Measurements from ENCODE around the gene FOLH1.
"Not testable (repeated sequence)": the region's sequence is repeated elsewhere in the genome, so short reads cannot be mapped to it uniquely, and the experiment has no call there.

Gene FOLH1

DNA sequence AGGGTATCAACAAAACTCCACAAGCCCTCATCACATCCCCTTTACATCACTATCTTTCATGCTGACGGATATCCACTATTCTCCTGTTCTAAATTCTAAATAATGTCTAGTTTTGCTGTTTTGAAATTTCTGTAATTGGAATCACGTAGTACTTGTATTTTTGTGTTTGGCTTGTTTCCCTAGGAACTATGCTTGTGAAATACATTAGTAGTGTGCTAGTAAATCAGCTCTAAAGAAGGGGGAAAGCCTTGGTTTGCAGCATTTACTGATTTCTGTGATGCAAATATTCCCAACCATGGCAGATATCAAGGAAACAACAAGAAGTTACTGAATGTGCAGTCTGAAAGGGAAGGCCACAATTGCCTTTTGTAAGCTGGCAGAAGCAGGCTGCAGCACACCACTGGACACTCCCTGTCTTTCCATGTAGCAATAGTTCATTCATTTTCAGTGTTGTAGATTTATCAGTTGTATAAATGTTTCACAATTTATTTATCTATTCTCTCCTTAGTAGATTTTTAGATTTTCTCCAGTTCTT, 4.7 kb upstream of the FOLH1 start:
- no peak for DNase-seq (ENCODE audit: low spot score)
- TF ChIP-seq, protein P1, sequence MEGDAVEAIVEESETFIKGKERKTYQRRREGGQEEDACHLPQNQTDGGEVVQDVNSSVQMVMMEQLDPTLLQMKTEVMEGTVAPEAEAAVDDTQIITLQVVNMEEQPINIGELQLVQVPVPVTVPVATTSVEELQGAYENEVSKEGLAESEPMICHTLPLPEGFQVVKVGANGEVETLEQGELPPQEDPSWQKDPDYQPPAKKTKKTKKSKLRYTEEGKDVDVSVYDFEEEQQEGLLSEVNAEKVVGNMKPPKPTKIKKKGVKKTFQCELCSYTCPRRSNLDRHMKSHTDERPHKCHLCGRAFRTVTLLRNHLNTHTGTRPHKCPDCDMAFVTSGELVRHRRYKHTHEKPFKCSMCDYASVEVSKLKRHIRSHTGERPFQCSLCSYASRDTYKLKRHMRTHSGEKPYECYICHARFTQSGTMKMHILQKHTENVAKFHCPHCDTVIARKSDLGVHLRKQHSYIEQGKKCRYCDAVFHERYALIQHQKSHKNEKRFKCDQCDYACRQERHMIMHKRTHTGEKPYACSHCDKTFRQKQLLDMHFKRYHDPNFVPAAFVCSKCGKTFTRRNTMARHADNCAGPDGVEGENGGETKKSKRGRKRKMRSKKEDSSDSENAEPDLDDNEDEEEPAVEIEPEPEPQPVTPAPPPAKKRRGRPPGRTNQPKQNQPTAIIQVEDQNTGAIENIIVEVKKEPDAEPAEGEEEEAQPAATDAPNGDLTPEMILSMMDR (IDR thresholded peaks at IDR 0.05; ENCODE audit: borderline replicate concordance, control extremely low read depth, extremely low read depth, insufficient read depth, missing control alignments) = no peak
- in situ Hi-C loops (cut with MboI; ENCODE audit: low sequenced_read_pairs, unreplicated experiment) = no loop called here

DNA sequence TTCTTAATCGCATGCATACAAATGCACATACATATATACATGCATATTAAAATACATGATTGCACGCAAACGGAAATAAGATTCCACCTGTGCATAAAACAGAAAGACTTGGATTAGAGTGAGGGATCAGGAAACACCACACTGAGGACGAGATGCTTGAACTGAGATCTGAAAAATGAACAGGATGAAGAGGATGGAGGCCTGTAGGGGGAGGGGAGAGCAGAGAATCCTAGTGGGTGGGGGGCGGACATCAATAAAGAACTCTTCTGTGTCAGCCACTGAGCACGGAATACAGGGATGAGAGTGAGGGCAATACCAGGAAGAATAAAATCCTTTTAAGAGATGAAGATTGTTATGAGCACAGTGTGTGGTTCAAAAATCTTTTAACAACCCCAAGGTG, 1.4 kb downstream of the FOLH1 start:
- DNase-seq (ENCODE audit: low spot score); in situ Hi-C loops (cut with MboI; ENCODE audit: low sequenced_read_pairs, unreplicated experiment): not testable (repeated sequence)

DNA sequence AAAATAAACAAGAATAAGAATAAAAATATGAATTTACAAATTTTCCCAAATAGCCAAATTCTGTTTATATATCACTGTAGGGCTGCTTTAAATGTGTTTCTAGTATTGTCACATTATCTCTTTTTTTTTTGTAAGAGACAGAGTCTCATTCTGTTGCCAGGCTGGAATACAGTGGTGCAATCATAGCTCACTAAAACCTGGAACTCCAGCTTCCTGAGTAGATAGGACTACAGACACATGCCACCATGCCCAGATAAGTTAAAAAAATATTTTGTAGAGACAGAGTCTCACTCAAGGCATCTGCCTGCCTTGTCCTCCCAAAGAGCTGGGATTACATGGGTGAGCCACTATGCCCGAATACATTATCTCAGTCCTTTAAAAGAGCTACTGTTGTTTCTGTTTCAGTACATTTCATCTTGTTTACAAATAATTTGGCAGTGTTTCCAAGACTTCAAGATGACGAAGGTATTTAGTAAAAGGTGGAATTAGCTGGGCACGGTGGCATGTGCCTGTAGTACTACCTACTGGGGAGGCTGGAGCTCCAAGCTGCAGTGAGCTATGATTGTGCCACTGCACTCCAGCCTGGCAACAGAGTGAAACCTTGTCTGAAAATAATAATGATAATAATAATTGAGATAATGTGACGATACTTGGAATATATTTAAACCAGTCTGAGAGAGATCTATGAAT, 6.0 kb downstream of the FOLH1 start:
- in situ Hi-C loops (cut with MboI; ENCODE audit: low sequenced_read_pairs, unreplicated experiment) = no loop called here
- DNase-seq (ENCODE audit: low spot score) = no peak
- TF ChIP-seq, protein P1 (IDR thresholded peaks at IDR 0.05; ENCODE audit: borderline replicate concordance, control extremely low read depth, extremely low read depth, insufficient read depth, missing control alignments) = no peak

DNA sequence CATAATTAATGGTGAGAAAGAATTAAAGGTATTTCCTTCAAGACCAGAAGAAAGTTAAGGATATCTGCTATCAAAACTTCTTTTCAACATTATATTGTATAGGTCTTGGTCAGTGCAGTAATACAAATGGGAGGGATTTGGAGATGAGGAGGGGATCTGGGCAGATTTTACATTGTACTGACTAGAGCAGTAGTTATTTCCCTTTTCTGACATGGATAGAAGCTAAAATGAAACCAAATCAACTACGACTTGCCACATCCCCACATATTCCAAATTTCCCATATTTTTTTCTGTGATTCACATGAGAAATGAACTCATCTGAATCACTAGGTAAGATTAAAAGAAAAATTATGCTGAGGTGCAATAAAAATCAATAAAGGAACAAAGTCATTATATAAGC, 11.6 kb downstream of the FOLH1 start:
- in situ Hi-C loops (cut with MboI; ENCODE audit: low sequenced_read_pairs, unreplicated experiment); DNase-seq (ENCODE audit: low spot score): not testable (repeated sequence)

DNA sequence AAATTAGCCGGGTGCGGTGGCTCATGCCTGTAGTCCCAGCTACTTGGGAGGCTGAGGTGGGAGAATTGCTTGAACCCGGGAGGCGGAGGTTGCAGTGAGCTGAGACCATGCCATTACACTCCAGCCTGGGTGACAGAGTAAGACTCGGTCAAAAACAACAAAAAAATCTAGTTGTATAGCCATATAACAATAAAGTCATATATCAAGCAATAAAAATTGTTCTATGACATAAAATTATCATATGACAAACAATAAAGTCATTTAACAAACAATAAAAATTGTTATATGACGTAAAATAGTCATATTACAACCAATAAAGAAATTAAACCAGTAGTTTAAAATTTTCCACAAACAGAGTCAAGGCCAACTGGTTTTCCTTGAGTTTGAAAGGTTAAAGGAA, 12.4 kb downstream of the FOLH1 start:
- in situ Hi-C loops (cut with MboI; ENCODE audit: low sequenced_read_pairs, unreplicated experiment); DNase-seq (ENCODE audit: low spot score): not testable (repeated sequence)

DNA sequence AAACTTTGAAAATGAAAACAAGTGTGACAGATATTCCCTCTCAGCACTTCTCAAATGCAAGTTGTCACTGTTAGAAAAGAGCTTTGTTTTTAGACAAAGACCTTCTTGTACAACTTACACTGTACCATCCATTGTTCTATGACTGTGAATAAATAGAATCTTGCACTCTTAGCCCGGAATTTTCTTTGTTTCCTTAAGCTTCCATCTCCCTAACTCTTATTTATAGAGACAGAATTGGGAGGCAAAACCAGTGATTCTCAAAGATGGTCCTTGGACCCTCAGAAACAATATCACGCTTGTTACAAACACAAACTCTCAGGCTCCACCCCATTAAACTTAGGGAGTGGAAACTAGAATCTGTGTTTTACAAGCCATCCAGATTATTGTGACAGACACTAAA, 18.1 kb downstream of the FOLH1 start:
- in situ Hi-C loops (cut with MboI; ENCODE audit: low sequenced_read_pairs, unreplicated experiment); DNase-seq (ENCODE audit: low spot score): not testable (repeated sequence)

DNA sequence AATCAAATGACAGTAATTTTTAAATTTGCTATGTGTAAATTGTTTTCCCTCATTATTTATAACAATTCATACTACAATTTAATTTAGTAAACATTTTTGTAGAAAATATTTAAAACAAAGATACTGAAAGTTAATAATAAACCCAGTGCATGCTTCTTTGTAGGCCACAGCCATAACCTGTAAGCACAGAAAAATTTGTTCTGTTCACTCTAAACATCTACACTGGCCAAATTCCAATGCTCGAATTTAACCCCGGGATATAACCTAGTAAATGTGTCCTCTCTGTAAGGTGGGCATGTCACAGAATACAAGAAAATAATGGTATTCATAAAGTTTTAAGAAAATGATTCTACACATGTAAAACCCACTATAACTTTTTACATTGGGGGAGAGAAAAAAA, 22.2 kb downstream of the FOLH1 start:
- DNase-seq (ENCODE audit: low spot score); in situ Hi-C loops (cut with MboI; ENCODE audit: low sequenced_read_pairs, unreplicated experiment): not testable (repeated sequence)

DNA sequence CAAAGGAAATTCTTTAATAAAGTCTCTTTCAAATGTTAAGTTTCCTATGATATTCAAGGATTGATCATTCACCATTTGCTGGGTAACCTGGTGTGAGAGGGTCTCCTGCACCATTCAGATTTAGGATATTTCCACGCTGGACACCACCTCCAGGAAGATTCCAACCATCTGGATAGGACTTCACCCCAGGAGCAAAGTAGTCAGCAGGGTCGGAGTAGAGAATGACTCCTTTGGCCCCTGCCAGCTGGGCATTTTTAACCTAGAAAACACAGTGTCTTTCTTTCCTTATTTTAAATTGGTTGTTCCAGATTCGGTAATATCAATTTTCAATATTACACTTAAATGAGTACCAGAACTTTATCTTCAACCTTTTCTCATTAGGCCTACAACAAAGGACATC, 22.8 kb downstream of the FOLH1 start:
- in situ Hi-C loops (cut with MboI; ENCODE audit: low sequenced_read_pairs, unreplicated experiment); DNase-seq (ENCODE audit: low spot score): not testable (repeated sequence)

DNA sequence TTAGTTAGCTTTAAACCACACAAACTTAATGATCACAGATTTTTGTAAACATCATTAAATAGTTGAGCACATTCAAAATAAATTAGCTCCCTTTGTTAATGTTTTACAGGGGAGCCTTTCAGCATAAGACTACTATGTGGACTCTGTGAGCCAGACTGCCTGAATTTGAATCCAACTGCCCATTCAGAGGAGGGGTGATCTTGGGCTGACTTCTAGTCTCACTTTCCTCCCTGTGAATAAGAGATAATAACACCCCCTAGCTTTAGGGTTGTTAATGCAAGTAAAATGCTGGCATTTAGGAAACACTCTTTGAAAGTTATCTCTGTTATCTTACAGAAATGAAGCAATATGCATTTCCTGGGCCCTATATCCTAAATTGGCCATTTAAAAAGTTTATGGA, 23.6 kb downstream of the FOLH1 start:
- DNase-seq (ENCODE audit: low spot score); in situ Hi-C loops (cut with MboI; ENCODE audit: low sequenced_read_pairs, unreplicated experiment): not testable (repeated sequence)

DNA sequence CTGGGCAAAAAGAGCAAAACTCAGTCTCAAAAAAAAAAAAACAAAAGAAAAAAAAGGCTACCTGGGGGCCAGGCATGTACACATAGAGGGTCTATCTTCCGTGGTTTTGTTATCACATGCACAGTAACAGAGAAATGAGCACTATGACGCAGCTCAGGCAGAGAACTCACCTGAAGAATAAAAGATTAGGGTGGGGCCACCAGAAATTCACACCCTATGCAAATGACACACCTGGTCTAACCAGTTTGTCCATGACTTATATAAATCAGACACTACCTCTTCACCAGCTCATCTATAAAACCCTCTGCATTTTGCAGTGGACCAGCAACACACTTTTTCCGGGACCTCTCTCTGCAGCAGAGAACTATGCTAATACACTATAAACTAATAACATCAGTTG, 30.5 kb downstream of the FOLH1 start:
- DNase-seq (ENCODE audit: low spot score); in situ Hi-C loops (cut with MboI; ENCODE audit: low sequenced_read_pairs, unreplicated experiment): not testable (repeated sequence)

DNA sequence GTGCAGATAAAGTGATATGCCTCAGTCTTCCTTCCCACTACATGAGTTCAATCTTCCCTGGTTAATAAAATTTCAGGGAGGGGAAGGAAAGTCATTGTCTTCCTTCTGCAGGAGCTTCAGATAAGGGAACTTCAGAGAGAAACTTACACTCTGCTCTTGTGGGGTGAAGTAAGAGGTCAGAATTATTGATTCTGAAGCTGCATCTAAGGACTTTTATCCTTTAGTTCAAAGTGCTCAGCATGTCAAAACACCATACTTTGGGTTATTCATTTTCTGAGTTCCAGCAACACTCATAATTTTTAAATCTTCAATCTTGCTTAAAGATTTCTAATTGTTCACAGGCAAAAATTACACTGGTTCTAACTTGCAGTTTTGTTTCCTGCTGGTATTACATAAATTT, 33.0 kb downstream of the FOLH1 start:
- DNase-seq (ENCODE audit: low spot score); in situ Hi-C loops (cut with MboI; ENCODE audit: low sequenced_read_pairs, unreplicated experiment): not testable (repeated sequence)

DNA sequence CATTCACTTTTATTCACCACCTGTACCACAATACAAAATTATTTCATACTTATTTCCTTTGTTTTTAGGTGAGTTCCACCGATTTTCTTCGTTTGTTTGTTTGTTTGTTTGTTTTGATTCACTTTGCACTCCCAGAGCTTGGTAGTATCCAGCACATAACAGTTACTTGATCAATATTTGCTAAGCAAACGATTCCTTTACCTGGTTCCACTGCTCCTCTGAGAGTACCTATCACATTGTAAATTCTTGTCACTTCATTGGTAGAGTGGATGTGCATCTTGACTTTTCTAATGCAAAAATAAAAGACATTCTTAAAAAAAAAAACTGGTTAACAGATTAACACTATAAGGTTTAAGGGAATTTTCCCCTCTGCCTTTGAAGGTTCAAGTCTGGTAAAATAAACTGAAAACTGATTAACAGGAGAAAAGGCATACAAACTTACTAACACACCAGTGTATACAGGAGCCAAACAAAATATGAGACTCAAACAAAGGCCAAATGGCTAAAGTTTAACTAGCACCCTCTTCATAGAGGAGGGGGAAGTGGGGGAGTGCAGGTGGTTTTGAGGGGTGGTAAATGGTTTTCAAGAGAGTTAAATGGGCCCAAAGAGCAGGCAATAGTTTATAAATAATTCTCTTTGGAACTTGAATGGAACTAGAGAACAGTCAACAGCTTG, 33.6 kb downstream of the FOLH1 start:
- DNase-seq (ENCODE audit: low spot score); in situ Hi-C loops (cut with MboI; ENCODE audit: low sequenced_read_pairs, unreplicated experiment): not testable (repeated sequence)

DNA sequence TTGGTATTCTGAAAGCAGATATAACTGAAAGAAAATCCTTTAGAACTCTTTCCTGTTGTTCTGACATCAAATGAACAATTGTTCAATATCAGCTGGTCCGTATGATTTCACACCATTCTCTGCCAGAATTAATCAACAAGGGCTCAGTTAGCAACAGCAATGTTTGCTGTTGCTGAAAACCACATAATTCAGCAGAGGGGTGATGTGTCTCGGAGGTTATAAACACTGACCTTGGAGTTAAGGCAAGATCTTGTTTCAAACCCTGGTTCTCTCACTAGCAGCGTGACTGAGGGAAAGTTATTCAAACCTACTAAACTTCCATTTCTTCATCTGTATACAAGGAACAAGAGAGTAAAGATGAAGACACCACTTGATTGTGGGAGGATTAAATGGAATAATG, 36.8 kb downstream of the FOLH1 start:
- in situ Hi-C loops (cut with MboI; ENCODE audit: low sequenced_read_pairs, unreplicated experiment); DNase-seq (ENCODE audit: low spot score): not testable (repeated sequence)

DNA sequence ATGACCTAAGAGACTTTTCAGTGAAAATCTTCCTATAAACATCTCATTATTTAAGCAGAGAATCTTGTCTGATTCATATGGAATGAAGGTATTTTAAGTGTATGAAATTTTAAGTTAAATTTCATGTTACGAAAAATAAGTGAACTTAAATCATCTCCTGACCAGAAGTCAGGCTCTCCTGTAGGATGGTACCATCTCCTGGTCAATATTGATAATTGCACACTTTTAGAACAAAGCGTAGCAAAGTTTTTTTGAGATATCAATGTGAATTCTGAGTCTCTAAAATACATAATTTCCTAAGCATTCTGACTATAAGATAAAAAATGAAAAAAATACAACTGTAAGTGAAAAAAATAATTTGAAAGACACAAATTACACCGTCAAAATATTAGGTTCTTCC, 38.8 kb downstream of the FOLH1 start:
- in situ Hi-C loops (cut with MboI; ENCODE audit: low sequenced_read_pairs, unreplicated experiment); DNase-seq (ENCODE audit: low spot score): not testable (repeated sequence)

DNA sequence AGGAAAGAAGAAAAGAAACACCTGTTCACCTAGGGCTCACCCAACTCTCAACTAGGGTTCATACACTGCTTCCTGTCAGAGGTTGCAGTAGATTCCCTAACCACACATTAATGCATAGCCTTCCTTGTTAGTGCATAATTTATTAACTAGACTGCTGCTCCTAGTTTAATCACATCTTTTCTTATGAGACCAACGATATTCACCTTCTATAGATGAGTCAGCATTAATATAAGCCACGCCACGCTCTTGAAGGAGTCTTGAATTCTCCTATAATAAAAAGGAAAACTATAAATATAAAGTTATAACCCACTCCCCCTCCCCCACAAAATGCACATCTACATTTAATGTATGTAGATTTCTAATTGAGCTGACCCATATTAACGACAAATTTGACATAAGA, 39.4 kb downstream of the FOLH1 start:
- in situ Hi-C loops (cut with MboI; ENCODE audit: low sequenced_read_pairs, unreplicated experiment) = not testable (repeated sequence)

More for the DNA sequence above, 39.4 kb downstream of the FOLH1 start:
- DNase-seq (ENCODE audit: low spot score) = not testable (repeated sequence)

All from GM13976 (cell line).